ENCODE data around the gene MFSD11. TPM values are rescaled to one million over a fixed set of nuclear protein-coding genes. Genes with fewer than 3 reads are reported as not detected.

The MFSD11 gene
- total and polyA plus RNA-seq, 2 donors (not counting 3 experiments of a cell fraction or from before 2014, with no cell fraction given) = 23.5 to 35.2 TPM

DNA sequence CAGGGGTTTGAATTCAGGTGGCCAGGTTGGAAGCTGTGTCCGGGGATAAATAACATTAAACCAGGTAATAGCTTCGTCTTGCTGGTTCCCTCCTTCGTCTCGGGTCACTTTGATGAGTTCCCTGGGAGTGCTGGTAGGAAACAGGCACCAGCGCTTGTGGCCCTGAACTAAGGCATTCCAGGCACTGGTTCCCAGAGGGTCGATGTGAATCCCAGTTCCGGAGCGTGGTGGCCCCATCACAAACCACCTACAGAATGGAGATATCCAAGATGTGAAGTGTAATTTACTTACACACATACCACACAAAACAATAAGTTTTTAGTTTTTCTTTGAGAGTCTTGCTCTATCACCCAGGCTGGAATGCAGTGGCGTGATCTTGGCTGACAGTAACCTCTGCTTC lies 14.1 kb upstream of the MFSD11 start:
- TF ChIP-seq JUN (IDR thresholded peaks at IDR 0.05; ENCODE audit: borderline replicate concordance, insufficient read depth, insufficient read length, low read depth) (no peak), FOS (IDR thresholded peaks at IDR 0.05; ENCODE audit: borderline replicate concordance, insufficient read depth, low read length) (no peak), MYC (IDR thresholded peaks at IDR 0.05; ENCODE audit: low read depth, low read length) (no peak), EZH2 (IDR thresholded peaks at IDR 0.05; ENCODE audit: borderline replicate concordance, low read depth, low read length, severe bottlenecking) (no peak), POLR2AphosphoS5 (IDR thresholded peaks at IDR 0.05; ENCODE audit: insufficient read depth, low read depth, low read length) (no peak), POLR2A (IDR thresholded peaks at IDR 0.05; ENCODE audit: low read depth, low read length) (no peak), GATA2 (IDR thresholded peaks at IDR 0.05; ENCODE audit: insufficient read depth, insufficient read length, low read depth, low read length) (no peak)
- TF ChIP-seq, protein P1, sequence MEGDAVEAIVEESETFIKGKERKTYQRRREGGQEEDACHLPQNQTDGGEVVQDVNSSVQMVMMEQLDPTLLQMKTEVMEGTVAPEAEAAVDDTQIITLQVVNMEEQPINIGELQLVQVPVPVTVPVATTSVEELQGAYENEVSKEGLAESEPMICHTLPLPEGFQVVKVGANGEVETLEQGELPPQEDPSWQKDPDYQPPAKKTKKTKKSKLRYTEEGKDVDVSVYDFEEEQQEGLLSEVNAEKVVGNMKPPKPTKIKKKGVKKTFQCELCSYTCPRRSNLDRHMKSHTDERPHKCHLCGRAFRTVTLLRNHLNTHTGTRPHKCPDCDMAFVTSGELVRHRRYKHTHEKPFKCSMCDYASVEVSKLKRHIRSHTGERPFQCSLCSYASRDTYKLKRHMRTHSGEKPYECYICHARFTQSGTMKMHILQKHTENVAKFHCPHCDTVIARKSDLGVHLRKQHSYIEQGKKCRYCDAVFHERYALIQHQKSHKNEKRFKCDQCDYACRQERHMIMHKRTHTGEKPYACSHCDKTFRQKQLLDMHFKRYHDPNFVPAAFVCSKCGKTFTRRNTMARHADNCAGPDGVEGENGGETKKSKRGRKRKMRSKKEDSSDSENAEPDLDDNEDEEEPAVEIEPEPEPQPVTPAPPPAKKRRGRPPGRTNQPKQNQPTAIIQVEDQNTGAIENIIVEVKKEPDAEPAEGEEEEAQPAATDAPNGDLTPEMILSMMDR (IDR thresholded peaks at IDR 0.05; ENCODE audit: extremely low read depth in 1 of 2, insufficient read depth in 1 of 2, low read depth in 1 of 2, low read length in 2 of 2) = no peak
- TF ChIP-seq, protein P2, sequence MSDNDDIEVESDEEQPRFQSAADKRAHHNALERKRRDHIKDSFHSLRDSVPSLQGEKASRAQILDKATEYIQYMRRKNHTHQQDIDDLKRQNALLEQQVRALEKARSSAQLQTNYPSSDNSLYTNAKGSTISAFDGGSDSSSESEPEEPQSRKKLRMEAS (IDR thresholded peaks at IDR 0.05; ENCODE audit: insufficient read depth, insufficient read length) = no peak
- CTCF ChIA-PET = interaction anchor here (1.2 kb wide), 1 partner anchor 11 kb away, joined by 3 read pairs; no protein-coding TSS in a partner anchor
- no peaks in the 10 kb centered on the region for H3K9me3 ChIP-seq (replicated peaks; ENCODE audit: control insufficient read depth, insufficient read depth, low read length)
- H3K9ac ChIP-seq (replicated peaks; ENCODE audit: extremely low read depth, insufficient read depth, low read length) = no peak overlapping the region
- H3K4me1 ChIP-seq (ENCODE audit: control insufficient read depth, extremely low read depth, insufficient read depth, low read length) = peaks cover 18% of the 10 kb centered on the region
- dilution Hi-C loops (cut with MboI; ENCODE audit: extremely low pct_ligation_motif_present, low sequenced_read_pairs) = no loop called here
- no peak overlapping the region for H2AFZ ChIP-seq (ENCODE audit: low read depth, low read length)
- no peak overlapping the region for H3K27ac ChIP-seq (ENCODE audit: insufficient read depth, low read depth, low read length)
- H3K79me2 ChIP-seq (ENCODE audit: control insufficient read depth, insufficient read depth, low read length) = peaks cover 55% of the 10 kb centered on the region
- H3K4me3 ChIP-seq (replicated peaks in 1 of 3; ENCODE audit: insufficient read depth in 1 of 3, low read depth in 1 of 3, low read length in 3 of 3) = no peak overlapping the region
- POLR2A ChIA-PET = no interaction called here
- no TSS peak for BruUV-seq (replicated peaks)
- H4K20me1 ChIP-seq (replicated peaks; ENCODE audit: control insufficient read depth, extremely low read depth, insufficient read depth, low read length) = no peaks in the 10 kb centered on the region
- no peak for FAIRE-seq
- peaks cover 13 to 29% of the 10 kb centered on the region in 2 experiments for H3K36me3 ChIP-seq (ENCODE audit: control insufficient read depth in 2 of 2, extremely low read depth in 1 of 2, insufficient read depth in 2 of 2, low read length in 2 of 2)
- H3K9me1 ChIP-seq (replicated peaks; ENCODE audit: control insufficient read depth, extremely low read depth, insufficient read depth, low read length) = no peaks in the 10 kb centered on the region
- no peak for DNase-seq (ENCODE audit: low read depth, low spot score)
- intact Hi-C loops (cut with micrococcal nuclease) = no loop called here
- H3K4me2 ChIP-seq (ENCODE audit: insufficient read depth, low read length) = no peak overlapping the region
- H3K27me3 ChIP-seq (ENCODE audit: control insufficient read depth in 2 of 2, insufficient read depth in 2 of 2, low read length in 2 of 2) = no peaks in the 10 kb centered on the region
